Ishikawa (cell line): ENCODE measurements around the gene OR5A2.

Experiments used
- CEBPB ChIP-seq: IDR thresholded peaks from 2 replicates; pipeline ENCODE4 v1.6.1; 2012
- CREB1 ChIP-seq: IDR thresholded peaks from 2 replicates; pipeline ENCODE4 v1.6.1; 2012; ENCODE audit warnings: low read depth
- EGR1 ChIP-seq: IDR thresholded peaks from 2 replicates; pipeline ENCODE4 v1.6.1; 2012
- EP300 ChIP-seq: IDR thresholded peaks from 2 replicates; pipeline ENCODE4 v1.6.1; 2012; ENCODE audit warnings: borderline replicate concordance
- FOXM1 ChIP-seq: IDR thresholded peaks from 2 replicates; pipeline ENCODE4 v1.6.1; 2012; ENCODE audit warnings: low read depth, borderline replicate concordance
- MAX ChIP-seq: IDR thresholded peaks from 2 replicates; pipeline ENCODE4 v1.6.1; 2012
- NFIC ChIP-seq: IDR thresholded peaks from 2 replicates; pipeline ENCODE4 v1.6.1; 2012
- RAD21 ChIP-seq: IDR thresholded peaks from 2 replicates; pipeline ENCODE4 v1.6.1; 2012; ENCODE audit warnings: low read depth
- REST ChIP-seq: IDR thresholded peaks from 2 replicates; pipeline ENCODE4 v1.6.1; 2012; ENCODE audit warnings: low read depth, mild to moderate bottlenecking
- TAF1 ChIP-seq: IDR thresholded peaks from 2 replicates; pipeline ENCODE4 v1.6.1; 2012; ENCODE audit warnings: low read depth, mild to moderate bottlenecking
- TCF12 ChIP-seq: IDR thresholded peaks from 2 replicates; pipeline ENCODE4 v1.6.1; 2012; ENCODE audit warnings: low read depth
- TEAD4 ChIP-seq: IDR thresholded peaks from 2 replicates; pipeline ENCODE4 v1.6.1; 2012
- USF1 ChIP-seq: IDR thresholded peaks from 2 replicates; pipeline ENCODE4 v1.6.1; 2012
- YY1 ChIP-seq: IDR thresholded peaks from 2 replicates; pipeline ENCODE4 v1.6.1; 2012; ENCODE audit warnings: low read depth
- ZBTB7A ChIP-seq: IDR thresholded peaks from 2 replicates; pipeline ENCODE4 v1.6.1; 2012; ENCODE audit warnings: low read depth

Gene OR5A2

GRCh38 chr11:59425131-59425530 lies 1.1 kb downstream of the OR5A2 start:
- TF ChIP-seq TEAD4 (no peak), TCF12 (no peak), CEBPB (no peak), YY1 (no peak), RAD21 (no peak), CREB1 (no peak), NFIC (no peak), REST (no peak), FOXM1 (no peak), EP300 (no peak), ZBTB7A (no peak)

- no peak for TF ChIP-seq CEBPB
- TF ChIP-seq USF1 = no peak
- TF ChIP-seq EGR1 = no peak
- no peak for TF ChIP-seq NFIC
- TF ChIP-seq ZBTB7A = no peak
- no peak for TF ChIP-seq YY1
Observed at GRCh38 chr11:59423835-59424234, 2.4 kb downstream of the OR5A2 start.

GRCh38 chr11:59418156-59418555 lies 8.1 kb downstream of the OR5A2 start:
- TF ChIP-seq TEAD4 (no peak), REST (no peak), TCF12 (no peak), FOXM1 (no peak), YY1 (no peak), NFIC (no peak), USF1 (no peak), CREB1 (no peak), CEBPB (no peak), TAF1 (no peak), EGR1 (no peak), EP300 (no peak), RAD21 (no peak), MAX (no peak), ZBTB7A (no peak)

- TF ChIP-seq YY1 (no peak), TEAD4 (no peak), TAF1 (no peak), TCF12 (no peak), CREB1 (no peak), FOXM1 (no peak), RAD21 (no peak), USF1 (no peak), EP300 (no peak), REST (no peak), MAX (no peak), CEBPB (no peak), NFIC (no peak), ZBTB7A (no peak)
Observed at GRCh38 chr11:59417023-59417422, 9.2 kb downstream of the OR5A2 start.

- TF ChIP-seq TCF12 = no peak
- no peak for TF ChIP-seq REST
Observed at GRCh38 chr11:59416613-59417012, 9.6 kb downstream of the OR5A2 start.
